ENCODE measurements around the gene COL17A1.

COL17A1 gene

GRCh38 chr10:104096692-104097091, 11.0 kb upstream of the COL17A1 start:
- no peak for DNase-seq (ENCODE audit: low spot score)

- no peak for DNase-seq (ENCODE audit: low spot score)
Measured at GRCh38 chr10:104092749-104093148, 7.1 kb upstream of the COL17A1 start.

- DNase-seq (ENCODE audit: low spot score), result no peak
Measured at GRCh38 chr10:104090611-104091010, 4.9 kb upstream of the COL17A1 start.

GRCh38 chr10:104089621-104090020, 3.9 kb upstream of the COL17A1 start:
- no peak for DNase-seq (ENCODE audit: low spot score)

- DNase-seq (ENCODE audit: low spot score), result no peak
Measured at GRCh38 chr10:104088239-104088638, 2.6 kb upstream of the COL17A1 start.

- DNase-seq (ENCODE audit: low spot score), result no peak
Measured at GRCh38 chr10:104084482-104085142, 1.1 kb downstream of the COL17A1 start.

GRCh38 chr10:104081998-104082397, 3.7 kb downstream of the COL17A1 start:
- DNase-seq (ENCODE audit: low spot score), result no peak

GRCh38 chr10:104080762-104081161, 4.9 kb downstream of the COL17A1 start:
- DNase-seq (ENCODE audit: low spot score), result peak; percentile 14

GRCh38 chr10:104077663-104078151, 8.0 kb downstream of the COL17A1 start:
- no peak for DNase-seq (ENCODE audit: low spot score)

GRCh38 chr10:104077247-104077646, 8.4 kb downstream of the COL17A1 start:
- peak; percentile 23 for DNase-seq (ENCODE audit: low spot score)

GRCh38 chr10:104076743-104077160, 8.9 kb downstream of the COL17A1 start:
- peak; percentile 81 for DNase-seq (ENCODE audit: low spot score)

- DNase-seq (ENCODE audit: low spot score), result no peak
Measured at GRCh38 chr10:104074505-104074904, 11.2 kb downstream of the COL17A1 start.

GRCh38 chr10:104072786-104073185, 12.9 kb downstream of the COL17A1 start:
- DNase-seq (ENCODE audit: low spot score), result no peak

- no peak for DNase-seq (ENCODE audit: low spot score)
Measured at GRCh38 chr10:104069613-104070012, 16.1 kb downstream of the COL17A1 start.

- no peak for DNase-seq (ENCODE audit: low spot score)
Measured at GRCh38 chr10:104067525-104067924, 18.2 kb downstream of the COL17A1 start.

GRCh38 chr10:104066945-104067344, 18.7 kb downstream of the COL17A1 start:
- no peak for DNase-seq (ENCODE audit: low spot score)

GRCh38 chr10:104065748-104066147, 19.9 kb downstream of the COL17A1 start:
- no peak for DNase-seq (ENCODE audit: low spot score)

GRCh38 chr10:104061196-104061595, 24.5 kb downstream of the COL17A1 start:
- no peak for DNase-seq (ENCODE audit: low spot score)

GRCh38 chr10:104059364-104059763, 26.3 kb downstream of the COL17A1 start:
- DNase-seq (ENCODE audit: low spot score), result no peak

- no peak for DNase-seq (ENCODE audit: low spot score)
Measured at GRCh38 chr10:104057717-104058116, 28.0 kb downstream of the COL17A1 start.

- DNase-seq (ENCODE audit: low spot score), result no peak
Measured at GRCh38 chr10:104056619-104057273, 28.9 kb downstream of the COL17A1 start.

- no peak for DNase-seq (ENCODE audit: low spot score)
Measured at GRCh38 chr10:104054430-104054829, 31.2 kb downstream of the COL17A1 start.

- no peak for DNase-seq (ENCODE audit: low spot score)
Measured at GRCh38 chr10:104053201-104053600, 32.5 kb downstream of the COL17A1 start.

GRCh38 chr10:104052431-104052830, 33.2 kb downstream of the COL17A1 start:
- DNase-seq (ENCODE audit: low spot score), result no peak

Data from putamen (tissue), 1 donor.